Kidney (tissue), 14 donors: ENCODE results near the gene KRT17. TPM values are rescaled to one million over a fixed set of nuclear protein-coding genes. Genes with fewer than 3 reads are reported as not detected.
"Not testable (repeated sequence)": the region's sequence is repeated elsewhere in the genome, so short reads cannot be mapped to it uniquely, and the experiment has no call there.

ENCODE experiments used
- DNase-seq, 5 donors: peaks; one replicate each; pipeline ENCODE4 v3.0.0-alpha.2; 2013 to 2020
- FAIRE-seq: peaks from 2 replicates; lab custom pipeline; 2012; peaks lifted over from hg19 to GRCh38; lab: Jason Lieb, UNC
- H3K27ac ChIP-seq, 2 donors: one replicate each; pipeline ENCODE4 v1.7.0; 2013; ENCODE audit warnings: low read depth in 2 of 2, low read length in 2 of 2, inconsistent platforms in 1 of 2
- H3K27me3 ChIP-seq: one replicate; pipeline ENCODE4 v1.7.1; 2013; ENCODE audit warnings: low read length, inconsistent platforms; ENCODE audit not compliant: control insufficient read depth, insufficient read depth
- H3K36me3 ChIP-seq, 3 donors: one replicate each; pipeline versions ENCODE4 v1.7.0 to v1.7.1; 2013; ENCODE audit warnings: low read length in 3 of 3, control low read depth in 1 of 3, inconsistent platforms in 1 of 3; ENCODE audit not compliant: insufficient read depth in 3 of 3, control insufficient read depth in 2 of 3
- H3K4me1 ChIP-seq, 3 donors: one replicate each; pipeline versions ENCODE4 v1.7.0 to v1.7.1; 2013; ENCODE audit warnings: low read length in 3 of 3, inconsistent platforms in 1 of 3, low read depth in 1 of 3; ENCODE audit not compliant: control insufficient read depth in 2 of 3, insufficient read depth in 2 of 3
- H3K4me3 ChIP-seq, 3 donors: one replicate each; pipeline versions ENCODE4 v1.7.0 to v1.8.1; 2013; ENCODE audit warnings: low read length in 3 of 3, control low read depth in 1 of 3, inconsistent platforms in 1 of 3
- H3K9ac ChIP-seq, 3 donors: one replicate each; pipeline versions ENCODE4 v1.7.0 to v1.7.1; 2013; ENCODE audit warnings: low read length in 3 of 3, control low read depth in 1 of 3, inconsistent platforms in 1 of 3
- H3K9me3 ChIP-seq, 3 donors: one replicate each; pipeline versions ENCODE4 v1.7.0 to v1.7.1; 2013; ENCODE audit warnings: low read length in 3 of 3, control low read depth in 1 of 3, inconsistent platforms in 1 of 3; ENCODE audit not compliant: control insufficient read depth in 2 of 3, insufficient read depth in 1 of 3
- CTCF ChIP-seq: IDR thresholded peaks from 3 replicates; pipeline ENCODE4 v1.5.1; 2012; ENCODE audit warnings: mild to moderate bottlenecking, moderate library complexity, borderline replicate concordance; ENCODE audit not compliant: insufficient read depth; ENCODE audit errors: extremely low read depth
- intact Hi-C: fragments of 100-400 bp; cut with DNase I; formaldehyde crosslinking; loops from one replicate; pipeline ENCODE4 v1.11.1; 2022
- polyA plus RNA-seq: library from polyadenylated mRNA; stranded (reverse); fragments of 350-450 nt; fragmentation: Illumina TruSeq; extraction: RNeasy Lipid Tissue Mini Kit (QIAGEN cat#74804); gene quantifications from one replicate; pipeline ENCODE4 v1.2.3, GENCODE V29; 2014; ENCODE audit warnings: low read depth, low replicate concordance; ENCODE audit not compliant: insufficient read depth
- total RNA-seq: library from RNA; stranded (reverse); fragmentation: NEBNext Ultra II Directional; extraction: Animal tissue kit (Norgen Biotek cat#: 25700); gene quantifications from one replicate; pipeline ENCODE4 v1.2.1, GENCODE V29; 2021
- donor health status: control.
- donor health status: control.
- donor health status: control.
- donor health status: control.
- donor health status: control.
- donor health status: DM: yes; HTN: yes; CAD: no.
- donor health status: Normal renal cell carcinoma (clear cell type).

Gene KRT17
- total and polyA plus RNA-seq, 2 donors from 2014 or later = 5.5 to 11.1 TPM

- no peak overlapping the region for H3K9ac ChIP-seq
Observed at GRCh38 chr17:41585301-41586056, 38.9 kb downstream of the KRT17 start.

GRCh38 chr17:41584331-41584927, 39.9 kb downstream of the KRT17 start:
- H3K27me3 ChIP-seq, FAIRE-seq, H3K9ac ChIP-seq, intact Hi-C loops, H3K4me3 ChIP-seq, H3K36me3 ChIP-seq, H3K4me1 ChIP-seq, DNase-seq, H3K27ac ChIP-seq, H3K9me3 ChIP-seq: not testable (repeated sequence)

More at GRCh38 chr17:41585301-41586056, 38.9 kb downstream of the KRT17 start:
- no peak overlapping the region for H3K4me3 ChIP-seq
- DNase-seq = no peak
- FAIRE-seq = no peak
- no peaks in the 10 kb centered on the region for H3K27me3 ChIP-seq
- intact Hi-C loops = no loop called here
- no peaks in the 10 kb centered on the region for H3K36me3 ChIP-seq
- no peaks in the 10 kb centered on the region for H3K4me1 ChIP-seq
- TF ChIP-seq CTCF = no peak
- no peaks in the 10 kb centered on the region for H3K9me3 ChIP-seq
- H3K27ac ChIP-seq = no peak overlapping the region

- H3K27me3 ChIP-seq = no peaks in the 10 kb centered on the region
- H3K4me1 ChIP-seq = no peaks in the 10 kb centered on the region
- no peak overlapping the region for H3K27ac ChIP-seq
- no peaks in the 10 kb centered on the region for H3K9me3 ChIP-seq
- DNase-seq (no peak), FAIRE-seq (no peak)
- TF ChIP-seq CTCF = no peak
- intact Hi-C loops = no loop called here
- H3K36me3 ChIP-seq = no peaks in the 10 kb centered on the region
- H3K9ac ChIP-seq = no peak overlapping the region
- no peak overlapping the region for H3K4me3 ChIP-seq
Observed at GRCh38 chr17:41583137-41584127, 40.9 kb downstream of the KRT17 start.

GRCh38 chr17:41582061-41582968, 42.1 kb downstream of the KRT17 start:
- intact Hi-C loops, H3K27ac ChIP-seq, H3K36me3 ChIP-seq, H3K9ac ChIP-seq, FAIRE-seq, H3K4me3 ChIP-seq, DNase-seq, H3K27me3 ChIP-seq, H3K9me3 ChIP-seq, H3K4me1 ChIP-seq: not testable (repeated sequence)
